HG03575 (cell line): ENCODE data around the gene COL4A2.

ENCODE experiments used
- ATAC-seq: cut with Tn5 transposase; IDR thresholded peaks from one replicate; pipeline ENCODE4 v1.9.1; 2021; ENCODE audit not compliant: unreplicated experiment, insufficient number of reproducible peaks, low FRiP score; ENCODE audit errors: extremely low read depth

Gene COL4A2

GRCh38 chr13:110330491-110331011 lies 23.5 kb downstream of the COL4A2 start:
- ATAC-seq: no peak

GRCh38 chr13:110331362-110331761 lies 24.3 kb downstream of the COL4A2 start:
- no peak for ATAC-seq

GRCh38 chr13:110332750-110333149 lies 25.7 kb downstream of the COL4A2 start:
- no peak for ATAC-seq

- ATAC-seq: no peak
Measured at GRCh38 chr13:110333837-110334236, 26.8 kb downstream of the COL4A2 start.

GRCh38 chr13:110334256-110334655 lies 27.2 kb downstream of the COL4A2 start:
- ATAC-seq: no peak

- ATAC-seq: no peak
Measured at GRCh38 chr13:110334841-110335490, 27.9 kb downstream of the COL4A2 start.

- no peak for ATAC-seq
Measured at GRCh38 chr13:110336108-110336507, 29.0 kb downstream of the COL4A2 start.

GRCh38 chr13:110336681-110337080 lies 29.6 kb downstream of the COL4A2 start:
- ATAC-seq: no peak

GRCh38 chr13:110337247-110337646 lies 30.2 kb downstream of the COL4A2 start:
- ATAC-seq: no peak

GRCh38 chr13:110338441-110339101 lies 31.5 kb downstream of the COL4A2 start:
- no peak for ATAC-seq

- ATAC-seq: no peak
Measured at GRCh38 chr13:110339263-110339662, 32.2 kb downstream of the COL4A2 start.

- no peak for ATAC-seq
Measured at GRCh38 chr13:110339975-110340550, 33.0 kb downstream of the COL4A2 start.

GRCh38 chr13:110340812-110341444 lies 33.8 kb downstream of the COL4A2 start:
- no peak for ATAC-seq

- ATAC-seq: peak; percentile 67
Measured at GRCh38 chr13:110341445-110342244, 34.6 kb downstream of the COL4A2 start.

GRCh38 chr13:110342474-110342873 lies 35.4 kb downstream of the COL4A2 start:
- no peak for ATAC-seq

- ATAC-seq: no peak
Measured at GRCh38 chr13:110343241-110343865, 36.3 kb downstream of the COL4A2 start.

- no peak for ATAC-seq
Measured at GRCh38 chr13:110344320-110344719, 37.2 kb downstream of the COL4A2 start.

- ATAC-seq: no peak
Measured at GRCh38 chr13:110345266-110345665, 38.2 kb downstream of the COL4A2 start.

GRCh38 chr13:110345701-110346100 lies 38.6 kb downstream of the COL4A2 start:
- no peak for ATAC-seq
